ES-I3 (cell line): ENCODE data around the gene CRTC3.
"Not testable (repeated sequence)": the region's sequence is repeated elsewhere in the genome, so short reads cannot be mapped to it uniquely, and the experiment has no call there.

Source experiments
- H3K36me3 ChIP-seq: 2 replicates; pipeline ENCODE4 v1.6.1; 2013; ENCODE audit warnings: mild to moderate bottlenecking, low read length, control low read depth, moderate library complexity; ENCODE audit not compliant: insufficient read depth
- H3K4me1 ChIP-seq: 2 replicates; pipeline ENCODE4 v1.6.1; 2013; ENCODE audit warnings: mild to moderate bottlenecking, control low read depth, low read length; ENCODE audit not compliant: insufficient read depth
- H3K9ac ChIP-seq: 2 replicates; pipeline ENCODE4 v1.6.1; 2013; ENCODE audit warnings: low read depth, mild to moderate bottlenecking, low read length, moderate library complexity
- H3K9me3 ChIP-seq: 2 replicates; pipeline ENCODE4 v1.6.1; 2013; ENCODE audit warnings: mild to moderate bottlenecking, low read length, moderate library complexity; ENCODE audit not compliant: control insufficient read depth, insufficient read depth

The CRTC3 gene

GRCh38 chr15:90645873-90646575 lies 116.3 kb downstream of the CRTC3 start:
- H3K9ac ChIP-seq, result no peak overlapping the region
- H3K36me3 ChIP-seq, result no peaks in the 10 kb centered on the region
- no peaks in the 10 kb centered on the region for H3K4me1 ChIP-seq

GRCh38 chr15:90646662-90647305 lies 117.1 kb downstream of the CRTC3 start:
- no peaks in the 10 kb centered on the region for H3K4me1 ChIP-seq
- H3K36me3 ChIP-seq, result no peaks in the 10 kb centered on the region
- no peak overlapping the region for H3K9ac ChIP-seq
- H3K9me3 ChIP-seq, result no peaks in the 10 kb centered on the region

More at GRCh38 chr15:90645873-90646575, 116.3 kb downstream of the CRTC3 start:
- no peaks in the 10 kb centered on the region for H3K9me3 ChIP-seq

- H3K4me1 ChIP-seq, result no peaks in the 10 kb centered on the region
- H3K9ac ChIP-seq, result no peak overlapping the region
- no peaks in the 10 kb centered on the region for H3K9me3 ChIP-seq
Observed at GRCh38 chr15:90647326-90647725, 117.6 kb downstream of the CRTC3 start.

GRCh38 chr15:90648137-90649070 lies 118.7 kb downstream of the CRTC3 start:
- H3K36me3 ChIP-seq, result no peaks in the 10 kb centered on the region
- H3K9ac ChIP-seq, result no peak overlapping the region
- H3K4me1 ChIP-seq, result no peaks in the 10 kb centered on the region
- H3K9me3 ChIP-seq, result no peaks in the 10 kb centered on the region

More at GRCh38 chr15:90647326-90647725, 117.6 kb downstream of the CRTC3 start:
- H3K36me3 ChIP-seq, result no peaks in the 10 kb centered on the region

- H3K4me1 ChIP-seq, result no peaks in the 10 kb centered on the region; the same call in 1 of the 2 replicates
- no peaks in the 10 kb centered on the region for H3K9me3 ChIP-seq
- H3K36me3 ChIP-seq, result no peaks in the 10 kb centered on the region
- H3K9ac ChIP-seq, result no peak overlapping the region
Observed at GRCh38 chr15:90650117-90650955, 120.6 kb downstream of the CRTC3 start.

GRCh38 chr15:90650956-90651689 lies 121.4 kb downstream of the CRTC3 start:
- Histone ChIP-seq H3K36me3 (no peaks in the 10 kb centered on the region), H3K4me1 (no peaks in the 10 kb centered on the region; the same call in 1 of the 2 replicates), H3K9ac (no peak overlapping the region), H3K9me3 (no peaks in the 10 kb centered on the region)

- H3K9ac ChIP-seq, result no peak overlapping the region
- no peaks in the 10 kb centered on the region for H3K36me3 ChIP-seq
- H3K4me1 ChIP-seq, result no peaks in the 10 kb centered on the region; the same call in 1 of the 2 replicates
- no peaks in the 10 kb centered on the region for H3K9me3 ChIP-seq
Observed at GRCh38 chr15:90654233-90655136, 124.8 kb downstream of the CRTC3 start.

- H3K9me3 ChIP-seq, H3K9ac ChIP-seq, H3K4me1 ChIP-seq, H3K36me3 ChIP-seq: not testable (repeated sequence)
Observed at GRCh38 chr15:90657520-90658172, 127.9 kb downstream of the CRTC3 start.

GRCh38 chr15:90659481-90659880 lies 129.8 kb downstream of the CRTC3 start:
- Histone ChIP-seq H3K9ac (no peak overlapping the region), H3K9me3 (no peaks in the 10 kb centered on the region), H3K4me1 (peaks cover 6% of the 10 kb centered on the region), H3K36me3 (no peaks in the 10 kb centered on the region)

- Histone ChIP-seq H3K36me3 (no peaks in the 10 kb centered on the region), H3K9me3 (no peaks in the 10 kb centered on the region), H3K9ac (no peak overlapping the region), H3K4me1 (peaks cover 6% of the 10 kb centered on the region)
Observed at GRCh38 chr15:90660195-90660998, 130.7 kb downstream of the CRTC3 start.

GRCh38 chr15:90660999-90661330 lies 131.2 kb downstream of the CRTC3 start:
- H3K4me1 ChIP-seq, H3K9ac ChIP-seq: not testable (repeated sequence)

GRCh38 chr15:90664081-90664461 lies 134.3 kb downstream of the CRTC3 start:
- not testable (repeated sequence) for H3K4me1 ChIP-seq, H3K9ac ChIP-seq, H3K36me3 ChIP-seq, H3K9me3 ChIP-seq

More at GRCh38 chr15:90660999-90661330, 131.2 kb downstream of the CRTC3 start:
- H3K36me3 ChIP-seq, H3K9me3 ChIP-seq: not testable (repeated sequence)
